Fibroblast of the aortic adventitia (primary cell): ENCODE data around the gene MYBPHL. TPM values are rescaled to one million over a fixed set of nuclear protein-coding genes. Genes with fewer than 3 reads are reported as not detected.

ENCODE experiments used
- DNase-seq: peaks from one replicate; pipeline ENCODE4 v3.0.0-alpha.2; 2010; ENCODE audit warnings: low read depth
- H3K4me3 ChIP-seq: 2 replicates; pipeline ENCODE4 v1.5.1; 2011; ENCODE audit warnings: low read depth, mild to moderate bottlenecking, control low read depth, low read length, moderate library complexity
- CTCF ChIP-seq: IDR thresholded peaks from 2 replicates; pipeline ENCODE4 v1.5.1; 2011; ENCODE audit warnings: mild to moderate bottlenecking, low read length, control low read depth, inconsistent platforms; ENCODE audit not compliant: insufficient read depth
- total RNA-seq: library from RNA; depleted of rRNA; stranded (reverse); fragments of >200 nt; gene quantifications from 2 replicates; pipeline ENCODE4 v1.2.3, GENCODE V29; 2012; ENCODE audit warnings: low replicate concordance

MYBPHL gene
- total RNA-seq, 1 donor, result not detected

GRCh38 chr1:109252167-109252892, 54.5 kb downstream of the MYBPHL start:
- H3K4me3 ChIP-seq, result no peak overlapping the region
- no peak for DNase-seq
- no peak for TF ChIP-seq CTCF

GRCh38 chr1:109251277-109252166, 55.3 kb downstream of the MYBPHL start:
- no peak for TF ChIP-seq CTCF
- no peak overlapping the region for H3K4me3 ChIP-seq
- DNase-seq, result no peak

- DNase-seq, result no peak
- no peak overlapping the region for H3K4me3 ChIP-seq
- no peak for TF ChIP-seq CTCF
Observed at GRCh38 chr1:109250454-109251276, 56.1 kb downstream of the MYBPHL start.

GRCh38 chr1:109249654-109250401, 57.0 kb downstream of the MYBPHL start:
- peak overlapping the region; percentile 54 for H3K4me3 ChIP-seq
- no peak for DNase-seq
- TF ChIP-seq CTCF, result no peak

- H3K4me3 ChIP-seq, result peak within 1 kb of the TSS; percentile 54
- peak; percentile 39 for DNase-seq
- TF ChIP-seq CTCF, result no peak
Observed at GRCh38 chr1:109248797-109249629, 57.8 kb downstream of the MYBPHL start, which contains the start of gene CELSR2. CELSR2 (plus strand) TSS chr1:109249539; CDS start chr1:109250080, 541 bp downstream.
